Loucy (cell line): ENCODE results near the gene SMYD1.

Experiments
- H2AFZ ChIP-seq: fragments of 200-600 bp; sonication (generic); 2 replicates; pipeline ENCODE4 v1.6.0; 2016; ENCODE audit warnings: antibody characterized with exemption, mild to moderate bottlenecking, low read length, moderate library complexity
- H3F3A ChIP-seq: fragments of 200-600 bp; 2 replicates; pipeline ENCODE4 v1.6.0; 2016; ENCODE audit warnings: antibody characterized with exemption, low read depth, mild to moderate bottlenecking
- H3K27me3 ChIP-seq: fragments of 200-600 bp; sonication (generic); 2 replicates; pipeline ENCODE4 v1.6.1; 2014; ENCODE audit warnings: low read length, mild to moderate bottlenecking; ENCODE audit not compliant: insufficient read depth, poor library complexity, severe bottlenecking
- H3K36me3 ChIP-seq: fragments of 200-600 bp; sonication (generic); 2 replicates; pipeline ENCODE4 v1.6.1; 2016; ENCODE audit warnings: low read length; ENCODE audit not compliant: insufficient read depth
- H3K4me1 ChIP-seq: fragments of 200-600 bp; sonication (generic); 2 replicates; pipeline ENCODE4 v1.5.1; 2014; ENCODE audit warnings: low read length, mild to moderate bottlenecking; ENCODE audit not compliant: insufficient read depth, poor library complexity, severe bottlenecking
- H3K4me2 ChIP-seq: fragments of 200-600 bp; sonication (generic); 2 replicates; pipeline ENCODE4 v1.6.0; 2014; ENCODE audit warnings: antibody characterized with exemption, low read length, low read depth, mild to moderate bottlenecking; ENCODE audit not compliant: poor library complexity, severe bottlenecking
- H3K4me3 ChIP-seq: fragments of 200-600 bp; sonication (generic); 2 replicates; pipeline ENCODE4 v1.5.1; 2014; ENCODE audit warnings: low read length, mild to moderate bottlenecking, mixed read lengths; ENCODE audit not compliant: poor library complexity, severe bottlenecking
- H3K79me2 ChIP-seq: fragments of 200-600 bp; sonication (generic); 2 replicates; pipeline ENCODE4 v1.6.1; 2014; ENCODE audit warnings: low read length; ENCODE audit not compliant: insufficient read depth
- H3K9ac ChIP-seq: fragments of 200-600 bp; sonication (generic); 2 replicates; pipeline ENCODE4 v1.6.0; 2014; ENCODE audit warnings: mild to moderate bottlenecking, low read depth, low read length, moderate library complexity; ENCODE audit not compliant: poor library complexity, severe bottlenecking
- H3K9me2 ChIP-seq: fragments of 200-600 bp; sonication (generic); replicated peaks from 2 replicates; pipeline ENCODE4 v1.6.1; 2016; ENCODE audit warnings: low read depth, low read length, mixed read lengths
- H3K9me3 ChIP-seq: fragments of 200-600 bp; sonication (generic); 2 replicates; pipeline ENCODE4 v1.6.1; 2014; ENCODE audit warnings: mild to moderate bottlenecking, antibody characterized with exemption, low read length, low read depth; ENCODE audit not compliant: insufficient read depth
- H4K20me1 ChIP-seq: fragments of 200-600 bp; sonication (generic); 2 replicates; pipeline ENCODE4 v1.6.0; 2014; ENCODE audit warnings: antibody characterized with exemption, low read length, mild to moderate bottlenecking; ENCODE audit not compliant: insufficient read depth, poor library complexity, severe bottlenecking
- CTCF ChIP-seq: fragments of 200-600 bp; sonication (generic); conservative IDR thresholded peaks from 2 replicates; pipeline ENCODE4 v1.5.1; 2014; ENCODE audit warnings: mild to moderate bottlenecking, antibody characterized with exemption, low read length
- EZH2phosphoT487 ChIP-seq: fragments of 200-600 bp; IDR thresholded peaks from 2 replicates; pipeline ENCODE4 v1.6.1; 2018; ENCODE audit warnings: antibody characterized with exemption, mild to moderate bottlenecking, moderate library complexity, borderline replicate concordance

SMYD1 gene

GRCh38 chr2:88122141-88122884, 54.7 kb downstream of the SMYD1 start:
- H3K79me2 ChIP-seq: no peaks in the 10 kb centered on the region
- no peak overlapping the region for H3K4me2 ChIP-seq
- H3K4me1 ChIP-seq: no peaks in the 10 kb centered on the region
- H3K27me3 ChIP-seq: no peaks in the 10 kb centered on the region
- no peak overlapping the region for H2AFZ ChIP-seq
- H3F3A ChIP-seq: no peaks in the 10 kb centered on the region
- H3K36me3 ChIP-seq: no peaks in the 10 kb centered on the region
- H3K4me3 ChIP-seq: no peak overlapping the region
- no peaks in the 10 kb centered on the region for H3K9me2 ChIP-seq
- H3K9me3 ChIP-seq: no peaks in the 10 kb centered on the region
- H4K20me1 ChIP-seq: no peaks in the 10 kb centered on the region
- TF ChIP-seq CTCF: no peak
- no peak for TF ChIP-seq EZH2phosphoT487
- H3K9ac ChIP-seq: no peak overlapping the region

- Histone ChIP-seq H3F3A (no peaks in the 10 kb centered on the region), H3K4me3 (no peak overlapping the region), H3K4me2 (no peak overlapping the region), H3K79me2 (no peaks in the 10 kb centered on the region), H2AFZ (no peak overlapping the region), H3K9me3 (no peaks in the 10 kb centered on the region), H3K9ac (no peak overlapping the region), H3K27me3 (no peaks in the 10 kb centered on the region), H3K36me3 (no peaks in the 10 kb centered on the region), H4K20me1 (no peaks in the 10 kb centered on the region), H3K4me1 (no peaks in the 10 kb centered on the region), H3K9me2 (no peaks in the 10 kb centered on the region)
- TF ChIP-seq EZH2phosphoT487 (no peak), CTCF (no peak)
These were observed 55.7 kb downstream of the SMYD1 start for GRCh38 chr2:88123164-88123974.

DNA sequence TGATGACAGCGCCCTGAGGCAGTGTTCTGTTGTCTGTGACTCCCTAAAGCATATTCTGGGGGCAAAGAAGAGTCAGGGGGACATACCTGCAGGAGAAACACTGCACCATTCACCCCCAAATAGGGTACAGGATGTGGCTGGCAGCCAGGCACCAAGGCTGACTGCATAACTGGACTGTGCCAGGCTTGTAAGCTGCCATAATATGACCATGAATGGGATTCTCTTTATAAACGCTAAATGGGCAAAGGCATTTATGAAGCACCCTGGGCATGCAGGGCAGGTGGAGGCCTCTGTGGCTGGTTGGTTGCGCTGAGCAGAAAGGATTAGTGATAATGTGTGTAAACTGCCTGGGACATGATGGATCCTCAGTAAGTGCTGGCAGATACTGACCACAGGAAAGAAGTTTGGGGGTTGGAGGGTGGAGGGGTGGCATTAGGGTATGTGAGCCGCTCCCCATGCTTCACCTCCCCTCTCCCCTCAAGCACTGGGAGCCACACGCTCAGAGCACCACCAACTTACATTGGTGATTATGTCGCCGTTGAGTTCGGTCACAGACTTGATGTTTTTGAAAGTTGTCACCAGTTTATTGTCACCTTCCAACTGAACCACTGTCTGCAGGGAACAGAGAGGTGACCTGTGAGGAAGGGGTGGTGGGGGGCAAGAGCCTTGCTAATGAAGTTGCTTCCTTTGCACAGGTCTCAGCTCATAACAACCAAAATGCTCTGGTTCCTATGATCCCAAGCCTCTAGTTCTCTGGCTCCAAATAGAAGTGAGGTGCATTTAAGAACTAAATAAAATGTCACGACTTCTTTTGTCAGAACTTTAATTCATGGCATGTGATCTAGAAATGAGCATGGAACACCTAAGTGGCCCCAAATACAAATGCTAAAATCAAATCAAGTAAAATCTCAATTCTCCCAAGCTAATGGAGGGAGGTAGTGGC, 56.6 kb downstream of the SMYD1 start:
- Histone ChIP-seq H3K79me2 (no peaks in the 10 kb centered on the region), H3K4me1 (no peaks in the 10 kb centered on the region), H3K9ac (no peak overlapping the region), H2AFZ (no peak overlapping the region), H3K9me2 (no peaks in the 10 kb centered on the region), H3F3A (no peaks in the 10 kb centered on the region), H3K27me3 (no peaks in the 10 kb centered on the region), H3K36me3 (no peaks in the 10 kb centered on the region), H4K20me1 (no peaks in the 10 kb centered on the region), H3K4me2 (no peak overlapping the region), H3K4me3 (no peak overlapping the region), H3K9me3 (no peaks in the 10 kb centered on the region)
- TF ChIP-seq CTCF: no peak
- no peak for TF ChIP-seq EZH2phosphoT487
